ENCODE results near the gene OTUB1. TPM values are rescaled to one million over a fixed set of nuclear protein-coding genes. Genes with fewer than 3 reads are reported as not detected.

OTUB1 gene
- total RNA-seq, 1 experiment from 2014 or later: 97.3 TPM

DNA sequence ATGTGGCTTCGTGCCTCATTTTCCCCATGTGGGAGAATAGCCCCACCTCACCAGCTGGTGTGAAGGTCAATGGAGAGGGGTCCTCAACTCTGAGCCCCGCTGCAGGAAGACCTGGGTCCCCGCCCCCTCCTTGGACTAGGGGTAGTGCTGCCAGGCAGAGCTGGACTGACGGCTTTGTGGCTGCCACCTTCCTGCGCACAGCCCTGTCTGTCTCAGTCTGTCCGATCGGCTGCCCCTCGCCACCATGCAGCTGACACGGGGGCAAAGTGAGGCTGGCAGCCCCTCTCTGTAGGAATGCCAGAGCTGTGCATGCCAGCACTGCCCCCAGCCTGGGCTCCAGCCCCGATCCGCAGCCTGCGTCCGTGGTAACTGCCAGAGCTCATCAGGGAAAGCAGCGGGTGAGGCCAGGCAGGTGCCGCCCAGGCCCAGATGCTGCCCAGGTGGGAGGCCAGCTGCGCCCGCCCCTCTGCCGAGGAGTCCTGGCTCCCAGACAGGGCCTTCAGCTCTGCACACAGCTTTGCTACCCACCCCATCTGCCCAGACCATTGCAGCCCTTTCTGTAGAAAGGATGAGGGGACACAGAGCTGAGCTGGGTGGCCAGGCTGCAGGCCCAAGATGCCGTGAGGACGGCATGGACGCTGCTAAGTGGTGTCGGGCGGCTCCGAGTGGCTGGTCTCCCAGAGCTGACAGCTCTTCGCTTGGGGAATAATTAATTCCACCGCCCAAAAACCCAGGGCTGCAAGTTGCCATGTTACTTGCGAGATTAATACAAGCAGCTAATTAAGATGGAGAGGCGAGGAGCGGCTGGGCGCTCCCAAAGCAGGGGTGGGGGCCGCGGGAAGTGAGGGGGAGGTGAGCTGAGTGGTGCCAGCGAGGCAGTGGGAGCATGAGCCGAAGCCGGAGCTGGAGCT, 30.0 kb downstream of the OTUB1 start:
- in situ Hi-C loops (cut with HindIII; ENCODE audit: low pct_unique_long_range_greater_than_20kb, low sequenced_read_pairs): no loop called here
- no peak for DNase-seq (ENCODE audit: low read depth)

DNA sequence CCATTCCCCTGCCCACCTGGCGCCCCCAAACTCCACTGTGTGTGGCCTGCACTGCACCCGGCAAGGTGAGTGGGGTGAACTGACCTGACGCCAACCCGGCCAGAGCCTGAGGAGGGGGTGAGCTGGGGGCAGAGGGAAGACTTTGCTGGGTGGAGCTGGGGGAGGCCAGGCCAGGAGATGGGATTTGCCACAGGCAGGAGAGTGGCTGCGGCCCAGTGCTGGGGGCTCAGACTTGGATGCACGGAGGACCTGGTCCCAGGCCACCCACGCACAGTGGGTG, 31.6 kb downstream of the OTUB1 start:
- no peak for DNase-seq (ENCODE audit: low read depth)
- in situ Hi-C loops (cut with HindIII; ENCODE audit: low pct_unique_long_range_greater_than_20kb, low sequenced_read_pairs): no loop called here

GRCh38 chr11:64018310-64018709, 32.1 kb downstream of the OTUB1 start:
- no peak for DNase-seq (ENCODE audit: low read depth)
- in situ Hi-C loops (cut with HindIII; ENCODE audit: low pct_unique_long_range_greater_than_20kb, low sequenced_read_pairs): no loop called here

DNA sequence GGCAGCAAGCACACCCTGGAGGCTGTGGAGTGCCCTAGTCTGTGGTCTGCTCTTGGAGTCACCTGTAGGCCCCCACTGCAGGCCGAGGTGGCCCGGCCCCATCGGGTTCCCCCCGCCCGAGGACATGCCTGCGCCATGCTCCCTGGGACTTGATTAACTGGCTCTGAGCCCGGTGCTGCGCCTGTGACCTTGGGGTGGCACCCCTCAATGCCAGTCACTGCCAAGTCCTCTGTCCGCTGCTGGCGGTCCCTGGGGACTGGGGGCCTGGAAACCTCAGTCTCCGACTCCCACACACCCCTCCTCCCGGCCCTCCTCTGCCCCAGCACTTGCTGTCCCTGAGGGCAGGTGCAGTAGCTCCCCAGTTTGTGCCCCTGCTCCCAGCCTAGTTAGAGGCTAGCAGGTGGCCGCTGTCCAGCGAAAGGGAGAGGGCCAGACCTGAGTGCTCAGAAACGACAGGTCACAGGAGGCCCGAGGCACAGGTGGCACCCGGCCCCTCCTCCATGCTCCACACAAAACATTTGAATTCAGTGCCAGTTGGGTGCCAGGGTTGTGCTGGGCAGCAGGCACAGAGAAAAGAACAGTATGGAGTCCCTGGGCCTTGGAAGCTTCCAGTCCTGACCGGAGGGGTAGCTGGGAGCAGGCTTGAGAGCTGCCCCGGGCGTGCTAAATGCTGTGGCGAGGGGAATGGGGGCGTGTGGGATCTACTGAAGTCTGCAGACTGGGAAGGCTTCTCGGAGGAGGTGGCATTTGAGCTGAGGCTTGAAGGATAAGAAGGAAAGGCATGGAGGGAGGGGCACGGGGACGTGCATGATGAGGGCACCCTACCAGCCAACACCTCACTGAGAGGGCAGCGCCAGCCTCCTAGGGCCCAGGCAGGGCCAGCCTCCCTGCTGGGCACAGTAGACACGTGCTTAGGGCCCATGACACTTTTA, 33.1 kb downstream of the OTUB1 start:
- DNase-seq (ENCODE audit: low read depth): no peak
- in situ Hi-C loops (cut with HindIII; ENCODE audit: low pct_unique_long_range_greater_than_20kb, low sequenced_read_pairs): no loop called here

DNA sequence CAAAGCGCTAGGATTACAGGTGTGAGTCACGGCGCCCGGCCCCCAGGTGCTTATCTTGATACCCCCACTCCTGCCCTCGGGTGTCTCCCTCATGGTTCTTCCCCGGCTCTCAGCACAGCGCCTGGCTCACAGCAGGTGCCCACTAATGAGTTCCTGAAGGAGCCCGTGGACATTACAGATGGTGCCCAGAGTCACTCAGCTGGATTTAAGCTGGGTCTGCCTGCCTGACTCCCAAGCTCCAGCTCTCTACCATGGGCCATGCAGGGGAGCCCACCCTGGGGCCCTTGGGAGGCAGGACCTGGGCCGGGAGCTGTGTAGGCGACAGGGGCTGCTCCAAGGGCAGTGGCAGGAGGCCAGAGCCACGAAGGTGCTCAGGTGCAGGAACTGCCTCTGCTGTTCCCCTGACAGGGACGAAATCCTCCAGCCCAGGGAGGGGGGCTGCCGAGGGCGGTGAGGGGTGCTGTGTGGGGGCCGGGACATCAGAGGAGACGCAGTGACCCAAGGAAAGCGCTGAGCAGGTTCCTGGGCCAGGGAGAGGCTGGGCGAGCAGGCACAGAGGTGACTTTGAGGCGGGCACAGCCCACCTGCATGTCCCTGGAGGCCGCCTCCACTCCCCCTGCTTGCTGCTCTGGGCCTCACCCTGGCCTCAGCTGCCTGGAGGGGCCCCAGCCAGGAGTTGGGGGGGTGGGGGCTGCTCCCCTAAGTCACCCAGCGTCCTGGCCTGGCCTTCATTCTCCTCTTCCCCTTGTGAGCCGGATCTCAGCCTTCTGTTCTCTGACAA, 34.9 kb downstream of the OTUB1 start:
- DNase-seq (ENCODE audit: low read depth): no peak
- in situ Hi-C loops (cut with HindIII; ENCODE audit: low pct_unique_long_range_greater_than_20kb, low sequenced_read_pairs): no loop called here

- in situ Hi-C loops (cut with HindIII; ENCODE audit: low pct_unique_long_range_greater_than_20kb, low sequenced_read_pairs): no loop called here
- no peak for DNase-seq (ENCODE audit: low read depth)
Measured at GRCh38 chr11:64021757-64022093, 35.5 kb downstream of the OTUB1 start.

DNA sequence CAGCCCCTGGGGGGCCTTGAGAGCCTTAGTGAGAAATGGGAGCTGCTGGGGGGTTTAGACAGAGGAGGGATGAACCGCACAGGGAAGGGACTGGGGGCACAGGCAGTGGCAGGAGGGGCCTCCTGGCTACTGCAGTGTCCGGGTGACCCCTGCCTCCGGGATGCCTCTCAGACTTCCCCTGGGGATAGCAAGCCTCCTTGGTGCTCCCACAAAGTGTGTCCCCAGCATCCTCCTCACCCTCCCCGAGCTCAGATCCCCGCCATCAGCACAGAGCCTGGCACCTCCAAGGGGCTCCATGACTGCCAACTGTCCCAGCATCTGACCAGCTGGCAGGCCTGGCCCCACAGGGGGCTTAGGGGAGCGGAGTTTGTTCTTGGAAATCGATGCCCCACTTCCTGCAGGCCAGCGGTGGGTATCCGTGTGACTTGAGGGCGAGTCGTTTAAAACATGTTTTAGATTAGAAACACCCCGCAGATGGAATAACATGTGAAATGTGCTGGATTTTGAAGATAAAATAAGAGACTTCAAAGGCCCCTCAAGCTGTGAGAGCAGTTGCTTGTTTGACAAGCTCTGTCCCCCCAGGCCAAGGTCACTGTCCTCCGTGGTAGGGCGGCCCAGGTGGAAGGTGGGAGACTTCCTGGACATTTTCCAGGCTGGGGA, 36.0 kb downstream of the OTUB1 start:
- no peak for DNase-seq (ENCODE audit: low read depth)
- in situ Hi-C loops (cut with HindIII; ENCODE audit: low pct_unique_long_range_greater_than_20kb, low sequenced_read_pairs): no loop called here

DNA sequence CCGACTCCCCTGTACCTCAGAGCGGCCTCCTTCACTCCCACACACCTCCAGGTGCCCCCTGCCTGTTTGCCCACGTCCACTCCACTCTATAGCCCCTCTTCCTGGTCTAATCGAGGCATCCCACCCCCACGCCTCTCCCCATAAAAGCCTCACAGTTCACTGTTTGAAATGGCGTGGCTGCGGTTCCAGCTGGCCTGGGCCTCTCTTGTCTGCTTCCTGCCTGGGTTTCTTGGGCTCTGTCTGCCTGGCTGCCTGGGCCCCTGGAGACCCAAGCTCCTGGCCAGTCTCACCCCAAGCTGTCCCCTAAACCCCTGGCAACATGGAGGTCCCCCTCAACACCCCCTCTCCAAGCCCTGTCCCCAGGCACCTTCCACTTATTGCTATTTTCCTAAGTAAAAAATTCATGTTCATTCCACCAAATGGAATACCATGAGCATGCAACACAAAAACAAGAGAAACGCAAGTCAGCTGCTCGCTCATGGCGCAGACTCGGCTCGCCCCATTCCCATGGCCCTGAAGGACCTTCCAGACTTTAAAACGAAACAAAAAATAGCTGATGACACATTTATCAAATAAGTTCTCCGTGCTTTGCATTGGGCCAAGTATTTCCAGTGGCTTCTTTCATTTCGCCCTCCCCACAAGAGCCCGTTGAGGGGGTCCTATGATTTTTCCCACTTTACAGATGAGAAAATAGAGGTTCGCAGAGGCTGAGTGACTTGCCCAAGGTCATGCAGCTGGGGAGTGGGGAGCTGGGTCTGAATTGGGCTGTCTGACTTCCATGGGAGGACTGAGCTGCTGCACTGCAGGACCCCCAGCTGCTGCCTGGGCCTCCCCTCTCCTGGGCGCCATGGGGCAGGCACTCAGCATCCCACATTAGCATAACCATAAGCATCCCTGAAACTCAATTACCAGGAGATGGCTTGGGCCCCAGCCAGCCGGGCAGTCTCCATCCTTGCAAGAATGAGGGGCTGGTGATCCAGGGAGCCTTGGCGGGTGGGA, 37.8 kb downstream of the OTUB1 start:
- in situ Hi-C loops (cut with HindIII; ENCODE audit: low pct_unique_long_range_greater_than_20kb, low sequenced_read_pairs): no loop called here

GRCh38 chr11:64025205-64025604, 39.0 kb downstream of the OTUB1 start:
- no peak for DNase-seq (ENCODE audit: low read depth)

More for the DNA sequence above, 37.8 kb downstream of the OTUB1 start:
- DNase-seq (ENCODE audit: low read depth): no peak

DNA sequence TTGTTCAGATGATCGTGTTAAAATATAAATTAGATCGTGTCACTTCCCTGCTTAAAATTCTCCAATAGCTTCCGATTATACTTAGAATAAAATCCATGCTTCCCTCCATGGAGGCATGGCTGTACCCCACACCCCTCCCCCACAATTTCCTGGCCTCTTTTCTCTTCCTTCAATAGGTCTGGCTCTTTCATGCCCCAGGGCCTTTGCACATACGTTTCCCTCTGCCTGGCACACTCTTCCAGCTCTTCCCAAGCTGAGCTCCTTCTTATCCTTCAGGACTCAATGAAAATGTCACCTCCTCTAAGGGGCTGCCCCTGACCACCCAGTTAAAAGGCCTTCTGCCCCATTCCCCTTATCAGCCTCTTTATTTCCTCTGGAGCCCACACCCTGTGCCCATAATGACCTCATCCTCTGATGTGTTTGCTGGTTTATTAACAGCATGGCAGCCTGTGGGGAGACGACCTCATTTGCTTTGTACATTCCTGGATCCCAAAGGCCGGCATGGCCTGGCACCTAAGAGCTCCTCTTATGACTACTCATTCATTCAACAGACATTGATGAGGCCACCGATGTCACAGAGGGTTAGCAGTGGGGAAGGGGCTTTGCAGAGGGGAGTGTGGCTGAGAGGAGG, 40.5 kb downstream of the OTUB1 start:
- DNase-seq (ENCODE audit: low read depth): no peak
- in situ Hi-C loops (cut with HindIII; ENCODE audit: low pct_unique_long_range_greater_than_20kb, low sequenced_read_pairs): no loop called here

More at GRCh38 chr11:64025205-64025604, 39.0 kb downstream of the OTUB1 start:
- in situ Hi-C loops (cut with HindIII; ENCODE audit: low pct_unique_long_range_greater_than_20kb, low sequenced_read_pairs): no loop called here

GRCh38 chr11:64027651-64028397, 41.6 kb downstream of the OTUB1 start:
- DNase-seq (ENCODE audit: low read depth): no peak
- in situ Hi-C loops (cut with HindIII; ENCODE audit: low pct_unique_long_range_greater_than_20kb, low sequenced_read_pairs): no loop called here

DNA sequence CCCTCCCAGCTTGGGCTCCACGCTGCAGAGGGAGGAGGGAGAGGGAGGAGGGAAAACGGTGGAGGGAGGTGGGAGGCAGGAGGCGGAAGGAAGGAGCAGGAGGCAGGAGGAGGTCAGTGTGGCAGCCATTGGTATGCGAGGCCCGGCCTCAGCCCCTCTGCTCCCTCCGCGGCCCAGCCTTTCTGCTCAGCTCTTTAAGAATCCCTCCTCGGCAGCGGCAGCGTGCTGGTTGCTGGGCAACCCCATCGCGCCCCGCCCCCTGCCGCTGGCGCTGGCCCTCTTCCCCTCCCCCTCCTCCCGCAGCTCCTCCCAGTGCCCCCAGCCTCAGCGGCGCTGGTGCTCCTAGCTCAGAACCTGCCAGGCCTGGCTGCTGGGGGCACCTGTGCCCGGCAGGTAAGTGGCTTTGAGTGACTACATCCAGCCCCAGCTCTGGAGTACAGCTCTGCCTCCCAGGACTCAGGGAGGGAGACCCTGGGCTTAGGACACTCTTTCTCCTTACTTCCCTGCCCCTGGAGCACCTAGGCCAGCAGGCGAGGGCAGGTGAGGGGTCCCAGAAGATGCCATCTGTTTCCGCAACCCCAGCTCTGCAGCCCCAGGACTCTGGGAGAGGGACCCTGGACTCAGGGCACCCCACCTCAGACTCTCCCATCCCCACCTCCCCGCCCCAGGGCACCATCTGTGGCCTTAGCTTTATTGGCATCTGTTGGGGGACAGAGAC, 42.3 kb downstream of the OTUB1 start:
- no peak for DNase-seq (ENCODE audit: low read depth)
- in situ Hi-C loops (cut with HindIII; ENCODE audit: low pct_unique_long_range_greater_than_20kb, low sequenced_read_pairs): no loop called here

DNA sequence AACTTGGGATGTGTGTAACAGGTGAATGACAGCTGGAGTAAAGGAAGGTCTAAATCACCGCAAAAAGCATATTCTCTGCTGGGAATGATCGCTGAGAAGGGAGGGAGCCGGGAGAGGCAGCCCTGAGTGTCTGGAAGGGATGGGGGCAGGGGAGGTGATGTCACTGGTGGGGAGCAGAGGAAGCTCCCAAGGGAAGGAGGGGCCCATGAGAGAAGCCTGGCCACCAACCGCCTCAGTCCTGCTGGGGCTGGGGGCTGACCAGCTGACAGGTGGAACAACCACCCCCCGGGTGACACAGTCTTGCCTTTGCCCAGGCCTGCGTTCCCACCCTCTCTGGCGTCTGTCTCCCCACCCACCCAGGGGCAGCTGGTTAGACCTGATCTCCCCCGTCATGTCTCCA, 43.5 kb downstream of the OTUB1 start:
- DNase-seq (ENCODE audit: low read depth): no peak
- in situ Hi-C loops (cut with HindIII; ENCODE audit: low pct_unique_long_range_greater_than_20kb, low sequenced_read_pairs): no loop called here

DNA sequence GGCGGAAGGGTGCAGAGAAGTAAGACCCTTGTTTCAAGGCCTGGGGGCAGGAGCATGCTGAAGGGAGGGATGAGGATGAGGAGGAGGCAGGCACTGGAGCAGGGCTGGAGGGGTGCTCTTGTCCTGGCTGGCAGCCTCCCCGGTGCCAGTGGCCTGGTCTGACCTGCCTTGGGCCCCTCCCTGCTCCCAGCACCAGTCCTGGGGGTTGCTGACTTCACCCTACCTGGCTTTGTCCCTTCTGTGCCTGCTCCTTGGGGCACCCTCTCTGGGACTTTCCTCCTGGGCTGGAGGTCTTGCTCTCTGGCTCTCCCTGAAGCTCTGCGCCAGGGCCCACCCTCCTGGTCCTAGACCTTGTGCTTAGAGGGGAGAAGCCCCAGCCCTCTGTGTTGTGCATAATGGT, 44.8 kb downstream of the OTUB1 start:
- in situ Hi-C loops (cut with HindIII; ENCODE audit: low pct_unique_long_range_greater_than_20kb, low sequenced_read_pairs): no loop called here
- no peak for DNase-seq (ENCODE audit: low read depth)

- DNase-seq (ENCODE audit: low read depth): no peak
- in situ Hi-C loops (cut with HindIII; ENCODE audit: low pct_unique_long_range_greater_than_20kb, low sequenced_read_pairs): no loop called here
Measured at GRCh38 chr11:64032050-64032449, 45.8 kb downstream of the OTUB1 start.

- no peak for DNase-seq (ENCODE audit: low read depth)
- in situ Hi-C loops (cut with HindIII; ENCODE audit: low pct_unique_long_range_greater_than_20kb, low sequenced_read_pairs): no loop called here
Measured at GRCh38 chr11:64034411-64034811, 48.2 kb downstream of the OTUB1 start.
